K562 (cell line): ENCODE results near the gene MFN1. TPM values are rescaled to one million over a fixed set of nuclear protein-coding genes. Genes with fewer than 3 reads are reported as not detected.

ENCODE experiments used
- BCOR ChIP-seq: fragments of 450-650 bp; IDR thresholded peaks from 2 replicates; pipeline ENCODE4 v1.6.1; 2016
- CTCF ChIP-seq, 3 experiments: IDR thresholded peaks in 2 of 3; conservative IDR thresholded peaks in 1 of 3; 2 replicates each; pipeline ENCODE4 v1.5.1; 2011 to 2012; ENCODE audit warnings: low read length in 3 of 3, mild to moderate bottlenecking in 3 of 3, control low read depth in 2 of 3, improper control_type of control experiment in 1 of 3, inconsistent platforms in 1 of 3, low read depth in 1 of 3, mixed read lengths in 1 of 3, moderate library complexity in 1 of 3; ENCODE audit not compliant: insufficient read depth in 2 of 3
- E2F8 ChIP-seq: fragments of 450-650 bp; IDR thresholded peaks from 2 replicates; pipeline ENCODE4 v1.7.1; 2018; ENCODE audit warnings: mild to moderate bottlenecking, low read depth; ENCODE audit not compliant: partially characterized antibody
- FOXO4 ChIP-seq: fragments of 450-650 bp; formaldehyde crosslinking; IDR thresholded peaks from 2 replicates; pipeline ENCODE4 v1.4.0; 2020; ENCODE audit warnings: mild to moderate bottlenecking, moderate library complexity
- HSF4 ChIP-seq: fragments of 250-450 bp; sonication (Bioruptor Pico); IDR thresholded peaks from 2 replicates; pipeline ENCODE4 v2.1.2; 2022; ENCODE audit warnings: mild to moderate bottlenecking, moderate library complexity, borderline replicate concordance
- KDM2B ChIP-seq: fragments of 250-450 bp; sonication (Bioruptor Pico); IDR thresholded peaks from 2 replicates; pipeline ENCODE4 v1.8.0; 2021; ENCODE audit warnings: mild to moderate bottlenecking, moderate library complexity
- MCM2 ChIP-seq: fragments of 450-650 bp; IDR thresholded peaks from 2 replicates; pipeline ENCODE4 v1.6.1; 2017; ENCODE audit warnings: low read depth, mild to moderate bottlenecking
- OTX1 ChIP-seq: fragments of 450-650 bp; formaldehyde crosslinking; IDR thresholded peaks from 2 replicates; pipeline ENCODE4 v1.4.0; 2022; ENCODE audit warnings: mild to moderate bottlenecking
- PCBP2 ChIP-seq: fragments of 200-400 bp; formaldehyde crosslinking; IDR thresholded peaks from 2 replicates; pipeline ENCODE4 v1.6.1; 2018; ENCODE audit warnings: low read length, low read depth, mild to moderate bottlenecking, moderate library complexity; ENCODE audit not compliant: poor library complexity, severe bottlenecking
- POLR2AphosphoS2 ChIP-seq: IDR thresholded peaks from 2 replicates; pipeline ENCODE4 v1.6.1; 2012; ENCODE audit warnings: low read length, improper control_type of control experiment
- PREB ChIP-seq: sonication (generic); formaldehyde crosslinking; IDR thresholded peaks from 2 replicates; pipeline ENCODE4 v1.8.1; 2023; ENCODE audit warnings: mild to moderate bottlenecking, missing genetic modification reagents
- RFX1 ChIP-seq: fragments of 450-650 bp; IDR thresholded peaks from 2 replicates; pipeline ENCODE4 v1.6.1; 2016; ENCODE audit warnings: mild to moderate bottlenecking, moderate library complexity
- RFX7 ChIP-seq: fragments of 250-450 bp; sonication (Bioruptor Pico); IDR thresholded peaks from 2 replicates; pipeline ENCODE4 v1.5.1; 2021; ENCODE audit warnings: mild to moderate bottlenecking
- SREBF2 ChIP-seq: sonication (generic); formaldehyde crosslinking; IDR thresholded peaks from 2 replicates; pipeline ENCODE4 v1.4.0; 2020; ENCODE audit warnings: mild to moderate bottlenecking, missing genetic modification reagents
- SRSF1 ChIP-seq: fragments of 200-400 bp; formaldehyde crosslinking; IDR thresholded peaks from 2 replicates; pipeline ENCODE4 v1.6.1; 2017; ENCODE audit warnings: mild to moderate bottlenecking, low read depth, low read length, moderate library complexity
- TEAD1 ChIP-seq, 2 experiments: fragments of 450-650 bp in 1 of 2; sonication (generic) in 1 of 2; formaldehyde crosslinking; IDR thresholded peaks; 2 replicates each; pipeline versions ENCODE4 v1.4.0 to v1.8.0; 2020 to 2022; ENCODE audit warnings: mild to moderate bottlenecking in 2 of 2, missing genetic modification reagents in 1 of 2
- TEAD4 ChIP-seq, 2 experiments: sonication (generic) in 1 of 2; formaldehyde crosslinking in 1 of 2; IDR thresholded peaks; 2 replicates each; pipeline versions ENCODE4 v1.6.1 to v1.8.0; 2012 to 2022; ENCODE audit warnings: borderline replicate concordance in 1 of 2, inconsistent platforms in 1 of 2, low read length in 1 of 2, mild to moderate bottlenecking in 1 of 2, missing genetic modification reagents in 1 of 2
- WHSC1 ChIP-seq: IDR thresholded peaks from one replicate; pipeline ENCODE4 v1.6.1; 2012; ENCODE audit warnings: low read length, control low read depth, inconsistent platforms
- ZNF212 ChIP-seq: fragments of 450-650 bp; formaldehyde crosslinking; IDR thresholded peaks from 2 replicates; pipeline ENCODE4 v1.4.0; 2020; ENCODE audit warnings: mild to moderate bottlenecking
- ZNF444 ChIP-seq: fragments of 250-450 bp; sonication (Bioruptor Pico); IDR thresholded peaks from 2 replicates; pipeline ENCODE4 v1.4.0; 2020; ENCODE audit warnings: mild to moderate bottlenecking, moderate library complexity
- polyA plus RNA-seq, 8 experiments: library from polyadenylated mRNA; depleted of rRNA in 4 of 8; stranded (reverse) in 5 of 8; unstranded in 3 of 8; fragments of >200 nt; fragmentation: Nextera tagmentation in 2 of 8; fragmentation: Illumina TruSeq in 1 of 8; extraction: Ambion mirVana in 2 of 8; extraction: Trizol in 1 of 8; gene quantifications; 2 replicates each; pipeline versions ENCODE4 v1.2.1 to v1.2.3, GENCODE V29; 2011 to 2014; ENCODE audit warnings: inconsistent platforms in 1 of 8, missing spikeins in 1 of 8
- total RNA-seq, 7 experiments: library from RNA; depleted of rRNA in 6 of 7; stranded (reverse); fragments of >200 nt in 6 of 7; fragmentation: Illumina TruSeq in 2 of 7; extraction: Trizol in 2 of 7; gene quantifications; 2 replicates each; pipeline versions ENCODE4 v1.2.1 to v1.2.3, GENCODE V29; 2011 to 2021; ENCODE audit warnings: low replicate concordance in 1 of 7

MFN1 gene
- total and polyA plus RNA-seq, 9 of the 15 experiments (the other 6 are each of a cell fraction or from before 2014, with no cell fraction given): 10.5 to 42.7 (median 22.6) TPM

GRCh38 chr3:179347345-179348194 lies at the start of gene MFN1 (continued):
- TF ChIP-seq PREB (CRISPR knock-in tag) (no peak), TEAD1 (CRISPR knock-in tag; IDR thresholded peaks at IDR 0.05) (no peak; a peak in 1 of 4 replicates), POLR2AphosphoS2 (no peak), E2F8 (peak; percentile 76), CTCF (IDR thresholded peaks at IDR 0.05 in 2 of 3, conservative IDR thresholded peaks at IDR 0.05 in 1 of 3; ENCODE audit: insufficient read depth in 2 of 3, low read depth in 1 of 3, low read length in 3 of 3) (no peak), BCOR (no peak), ZNF444 (CRISPR knock-in tag) (no peak), TEAD4 (IDR thresholded peaks at IDR 0.05; ENCODE audit: low read length) (no peak), TEAD4 (CRISPR knock-in tag; IDR thresholded peaks at IDR 0.05; ENCODE audit: borderline replicate concordance) (0 out of 2 replicates have a peak, but pooled peaks have one; percentile 53), SREBF2 (CRISPR knock-in tag) (no peak), OTX1 (CRISPR knock-in tag) (no peak), HSF4 (CRISPR knock-in tag) (no peak), RFX1 (peak; percentile 57; the same call in 1 of the 2 replicates), FOXO4 (CRISPR knock-in tag) (no peak), PCBP2 (no peak), SRSF1 (no peak), MCM2 (no peak), ZNF212 (CRISPR knock-in tag) (no peak), KDM2B (CRISPR knock-in tag) (no peak), RFX7 (no peak), WHSC1 (no peak)
